GM19043 (cell line): ENCODE measurements around the gene COA1.
"Not testable (repeated sequence)": the region's sequence is repeated elsewhere in the genome, so short reads cannot be mapped to it uniquely, and the experiment has no call there.

Experiments used
- ATAC-seq: cut with Tn5 transposase; IDR thresholded peaks from one replicate; pipeline ENCODE4 v1.9.1; 2021; ENCODE audit warnings: low read depth; ENCODE audit not compliant: unreplicated experiment

Gene COA1

GRCh38 chr7:43637114-43637806 lies 92.1 kb downstream of the COA1 start:
- no peak for ATAC-seq

- no peak for ATAC-seq
These were observed 93.2 kb downstream of the COA1 start for GRCh38 chr7:43636093-43636492.

GRCh38 chr7:43634384-43634783 lies 94.9 kb downstream of the COA1 start:
- ATAC-seq: no peak

GRCh38 chr7:43632746-43633145 lies 96.6 kb downstream of the COA1 start:
- ATAC-seq: no peak

GRCh38 chr7:43631559-43631958 lies 97.8 kb downstream of the COA1 start:
- no peak for ATAC-seq

GRCh38 chr7:43630482-43630881 lies 98.8 kb downstream of the COA1 start:
- ATAC-seq: no peak

- ATAC-seq: no peak
These were observed 99.5 kb downstream of the COA1 start for GRCh38 chr7:43629857-43630256.

GRCh38 chr7:43628431-43628830 lies 100.9 kb downstream of the COA1 start:
- ATAC-seq: no peak

- not testable (repeated sequence) for ATAC-seq
These were observed 101.5 kb downstream of the COA1 start for GRCh38 chr7:43627798-43628197.

GRCh38 chr7:43626695-43627094 lies 102.6 kb downstream of the COA1 start:
- ATAC-seq: no peak

GRCh38 chr7:43625980-43626379 lies 103.3 kb downstream of the COA1 start:
- ATAC-seq: no peak

GRCh38 chr7:43625453-43625852 lies 103.9 kb downstream of the COA1 start:
- ATAC-seq: peak; percentile 44

GRCh38 chr7:43624156-43624555 lies 105.2 kb downstream of the COA1 start:
- no peak for ATAC-seq

- no peak for ATAC-seq
These were observed 107.4 kb downstream of the COA1 start for GRCh38 chr7:43621729-43622448.

- no peak for ATAC-seq
These were observed 109.9 kb downstream of the COA1 start for GRCh38 chr7:43619213-43620012.

- no peak for ATAC-seq
These were observed 111.2 kb downstream of the COA1 start for GRCh38 chr7:43618073-43618472.

GRCh38 chr7:43616977-43617376 lies 112.3 kb downstream of the COA1 start:
- ATAC-seq: no peak

GRCh38 chr7:43615558-43616145 lies 113.7 kb downstream of the COA1 start:
- no peak for ATAC-seq

- ATAC-seq: peak; percentile 58
These were observed 116.4 kb downstream of the COA1 start for GRCh38 chr7:43612599-43613589.

- ATAC-seq: no peak
These were observed 117.2 kb downstream of the COA1 start for GRCh38 chr7:43612128-43612527.
